NCI-H187 (cell line): ENCODE measurements around the gene TFAP2E.

Experiments
- DNase-seq, 2 experiments: peaks; one replicate each; lab custom pipeline; 2025; lab: John Stamatoyannopoulos, UW

TFAP2E gene

GRCh38 chr1:35644204-35644603 is 71.1 kb downstream of the TFAP2E start:
- no peak for DNase-seq
